Activated CD4-positive, alpha-beta T cell treated with anti-CD3 and anti-CD28 coated beads for 36 hours (primary cell): ENCODE results near the gene DNAH9. TPM values are rescaled to one million over a fixed set of nuclear protein-coding genes. Genes with fewer than 3 reads are reported as not detected.

Experiments
- ATAC-seq: fragments of 200-7000 bp; cut with Tn5 transposase; one replicate; pipeline ENCODE4 v1.10.0; 2021; ENCODE audit warnings: mild to moderate bottlenecking, moderate library complexity
- CTCF ChIA-PET: fragments of 350-600 bp; sonication (Branson Sonifier 250); formaldehyde crosslinking; loops from one replicate; lab custom pipeline; 2021; ENCODE audit warnings: antibody characterized with exemption; lab: Charles Lee
- POLR2A ChIA-PET: fragments of 350-600 bp; sonication (Branson Sonifier 250); formaldehyde crosslinking; loops from one replicate; lab custom pipeline; 2021; ENCODE audit warnings: antibody characterized with exemption, inconsistent platforms; lab: Charles Lee
- DNase-seq: peaks from one replicate; pipeline ENCODE4 v3.0.0-alpha.2; 2020
- H3K27ac Mint-ChIP-seq: one replicate; pipeline ENCODE4 v1.8.0; 2021; ENCODE audit warnings: mixed read lengths
- H3K27me3 Mint-ChIP-seq: one replicate; pipeline ENCODE4 v1.8.0; 2021; ENCODE audit warnings: mixed read lengths
- H3K36me3 Mint-ChIP-seq: one replicate; pipeline ENCODE4 v1.8.0; 2021; ENCODE audit warnings: low read depth, mixed read lengths
- H3K4me1 Mint-ChIP-seq: one replicate; pipeline ENCODE4 v1.8.0; 2021; ENCODE audit warnings: mixed read lengths
- H3K4me3 Mint-ChIP-seq: one replicate; pipeline ENCODE4 v1.8.0; 2021; ENCODE audit warnings: mild to moderate bottlenecking, moderate library complexity, mixed read lengths
- H3K9me3 Mint-ChIP-seq: one replicate; pipeline ENCODE4 v1.8.0; 2021; ENCODE audit warnings: low read depth, mixed read lengths
- intact Hi-C, 2 experiments: fragments of 100-400 bp; cut with DNase I in 1 of 2; cut with micrococcal nuclease in 1 of 2; formaldehyde crosslinking; loops; one replicate each; pipeline versions ENCODE4 v1.14.2 to v1.15.1; 2022 to 2024; cut with DNase I, micrococcal nuclease
- total RNA-seq, 2 experiments: library from RNA; stranded (reverse); gene quantifications; one replicate each; pipeline ENCODE4 v1.2.3, GENCODE V29; 2021

Gene DNAH9
- total RNA-seq, 2 experiments from 2014 or later, result not detected

DNA sequence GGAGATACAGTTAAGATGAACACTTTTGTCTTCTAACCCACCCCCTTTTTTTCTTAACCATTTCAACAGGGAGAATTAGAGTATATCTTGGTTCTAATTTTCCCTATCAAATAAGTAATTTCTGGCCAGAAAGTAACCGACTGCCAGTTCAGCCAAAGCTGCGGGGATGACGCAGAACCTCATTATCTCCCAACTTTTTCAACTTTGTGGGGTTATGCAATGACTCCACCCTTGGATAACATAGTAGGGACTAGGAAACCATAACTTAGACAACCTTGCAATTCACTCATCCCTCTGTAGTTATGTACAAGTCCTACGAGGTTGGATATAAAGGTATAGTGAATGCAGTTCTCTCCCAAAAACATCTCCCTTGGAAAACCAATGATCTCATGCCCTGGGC is 215.0 kb downstream of the DNAH9 start:
- H3K36me3 Mint-ChIP-seq, result no peaks in the 10 kb centered on the region
- no peak overlapping the region for H3K27ac Mint-ChIP-seq
- no peak for ATAC-seq
- no peaks in the 10 kb centered on the region for H3K9me3 Mint-ChIP-seq
- H3K27me3 Mint-ChIP-seq, result no peaks in the 10 kb centered on the region
- DNase-seq, result no peak
- CTCF ChIA-PET, result no interaction called here
- POLR2A ChIA-PET, result no interaction called here
- no peaks in the 10 kb centered on the region for H3K4me1 Mint-ChIP-seq
- intact Hi-C loops, result no loop called here
- no peak overlapping the region for H3K4me3 Mint-ChIP-seq

DNA sequence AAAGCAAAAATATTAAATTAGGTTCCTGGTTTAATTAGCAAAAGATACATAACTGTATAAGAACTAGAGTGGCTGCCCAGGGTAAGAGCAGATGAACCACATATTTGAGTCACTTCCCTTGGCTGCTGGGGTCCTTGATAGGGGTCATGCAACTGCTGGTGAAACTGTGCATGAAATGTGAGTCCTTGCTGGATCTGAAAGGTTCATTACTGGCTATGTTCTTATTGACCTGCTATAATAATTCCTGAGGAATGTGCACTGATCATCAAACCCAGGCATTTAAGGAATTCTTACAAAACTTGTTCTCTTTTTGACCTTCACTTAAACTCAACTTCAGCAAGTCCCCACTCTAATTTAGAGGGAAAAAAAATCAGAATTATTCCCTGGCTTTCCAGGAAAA is 215.6 kb downstream of the DNAH9 start:
- Mint-ChIP-seq H3K36me3 (no peaks in the 10 kb centered on the region), H3K9me3 (peaks cover under 1% of the 10 kb centered on the region), H3K27ac (no peak overlapping the region), H3K27me3 (no peaks in the 10 kb centered on the region), H3K4me1 (no peaks in the 10 kb centered on the region), H3K4me3 (no peak overlapping the region)
- ChIA-PET POLR2A (no interaction called here), CTCF (no interaction called here)
- ATAC-seq (no peak), DNase-seq (no peak)
- intact Hi-C loops, result no loop called here

DNA sequence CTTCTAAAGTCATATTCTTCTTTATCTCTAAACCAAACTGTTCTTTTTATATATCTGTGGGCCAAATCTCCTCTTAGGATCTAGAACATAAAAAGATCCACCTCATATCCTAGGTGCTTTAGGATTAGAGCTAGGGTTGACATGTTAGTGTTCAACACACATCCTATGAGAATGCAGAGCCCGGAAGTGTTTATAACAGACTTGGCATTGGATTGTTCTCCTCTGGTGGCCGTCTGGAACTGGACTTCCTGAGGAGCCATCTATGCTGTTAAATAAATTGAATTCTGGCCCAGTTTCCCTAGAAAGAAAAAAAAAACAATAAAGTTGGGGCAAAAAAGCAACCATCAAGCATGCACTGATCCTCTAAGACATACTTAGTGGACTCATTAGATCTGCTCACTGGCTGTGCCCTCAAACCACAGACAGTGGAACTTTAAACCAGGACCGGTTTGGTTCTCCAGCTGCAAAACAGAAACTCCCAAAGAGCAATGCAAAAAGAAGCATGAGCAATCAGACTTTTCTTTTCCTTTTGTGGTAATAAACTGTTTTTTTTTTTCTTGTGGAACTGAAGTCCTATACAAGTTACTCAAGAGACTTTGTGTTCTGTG is 216.5 kb downstream of the DNAH9 start:
- Mint-ChIP-seq H3K27me3 (no peaks in the 10 kb centered on the region), H3K4me1 (no peaks in the 10 kb centered on the region), H3K27ac (no peak overlapping the region), H3K36me3 (no peaks in the 10 kb centered on the region), H3K4me3 (no peak overlapping the region), H3K9me3 (peaks cover 2% of the 10 kb centered on the region)
- no peak for ATAC-seq
- ChIA-PET POLR2A (no interaction called here), CTCF (no interaction called here)
- intact Hi-C loops, result no loop called here
- no peak for DNase-seq

DNA sequence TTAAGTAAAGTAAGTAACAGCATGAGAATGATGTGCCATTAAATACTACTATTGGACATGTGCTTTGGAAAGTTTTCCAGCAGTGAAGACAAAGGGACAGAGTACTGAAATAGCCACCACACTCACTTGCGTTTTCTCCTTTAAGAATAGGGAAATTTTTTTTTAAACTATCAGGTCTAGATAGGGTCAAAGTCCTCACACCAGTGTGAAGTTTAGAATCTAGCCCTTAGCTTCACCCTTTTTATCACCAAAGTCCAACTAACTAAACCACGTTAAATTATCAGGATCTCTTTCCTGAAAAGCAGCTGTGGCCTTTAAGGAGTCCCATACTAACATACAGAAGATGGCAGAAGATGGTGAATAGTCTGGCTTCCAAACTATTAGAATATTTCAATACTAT is 218.1 kb downstream of the DNAH9 start:
- Mint-ChIP-seq H3K36me3 (no peaks in the 10 kb centered on the region), H3K27me3 (no peaks in the 10 kb centered on the region), H3K27ac (no peak overlapping the region), H3K9me3 (peaks cover 2% of the 10 kb centered on the region), H3K4me3 (no peak overlapping the region), H3K4me1 (no peaks in the 10 kb centered on the region)
- ChIA-PET POLR2A (no interaction called here), CTCF (no interaction called here)
- no peak for ATAC-seq
- intact Hi-C loops, result no loop called here
- no peak for DNase-seq

DNA sequence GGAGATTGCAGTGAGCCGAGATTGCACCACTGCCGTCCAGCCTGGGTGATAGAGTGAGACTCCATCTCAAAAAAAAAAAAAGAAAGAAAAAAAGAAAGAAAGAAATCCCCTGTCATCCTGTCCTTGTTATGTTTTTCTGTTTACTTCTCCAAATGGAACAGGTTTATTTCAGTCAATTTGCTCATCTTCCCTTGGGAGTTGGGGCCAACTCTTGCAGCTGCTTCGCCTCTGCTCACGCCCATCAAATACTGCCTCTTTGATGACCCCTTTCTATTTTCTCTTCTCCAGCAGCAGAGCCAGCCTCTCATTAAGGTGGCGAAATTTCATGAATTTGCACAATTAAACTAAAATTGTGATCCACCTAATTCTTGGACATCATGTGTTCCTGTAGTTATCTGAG is 225.6 kb downstream of the DNAH9 start:
- Mint-ChIP-seq H3K4me3 (no peak overlapping the region), H3K4me1 (no peaks in the 10 kb centered on the region), H3K27ac (no peak overlapping the region), H3K9me3 (peaks cover 5% of the 10 kb centered on the region), H3K36me3 (no peaks in the 10 kb centered on the region), H3K27me3 (no peaks in the 10 kb centered on the region)
- ChIA-PET CTCF (no interaction called here), POLR2A (no interaction called here)
- intact Hi-C loops, result loop anchor here in 1 of 2 experiments (10.0 kb wide), 1 partner anchor 59 kb away; no protein-coding TSS in a partner anchor
- ATAC-seq, result no peak
- no peak for DNase-seq

DNA sequence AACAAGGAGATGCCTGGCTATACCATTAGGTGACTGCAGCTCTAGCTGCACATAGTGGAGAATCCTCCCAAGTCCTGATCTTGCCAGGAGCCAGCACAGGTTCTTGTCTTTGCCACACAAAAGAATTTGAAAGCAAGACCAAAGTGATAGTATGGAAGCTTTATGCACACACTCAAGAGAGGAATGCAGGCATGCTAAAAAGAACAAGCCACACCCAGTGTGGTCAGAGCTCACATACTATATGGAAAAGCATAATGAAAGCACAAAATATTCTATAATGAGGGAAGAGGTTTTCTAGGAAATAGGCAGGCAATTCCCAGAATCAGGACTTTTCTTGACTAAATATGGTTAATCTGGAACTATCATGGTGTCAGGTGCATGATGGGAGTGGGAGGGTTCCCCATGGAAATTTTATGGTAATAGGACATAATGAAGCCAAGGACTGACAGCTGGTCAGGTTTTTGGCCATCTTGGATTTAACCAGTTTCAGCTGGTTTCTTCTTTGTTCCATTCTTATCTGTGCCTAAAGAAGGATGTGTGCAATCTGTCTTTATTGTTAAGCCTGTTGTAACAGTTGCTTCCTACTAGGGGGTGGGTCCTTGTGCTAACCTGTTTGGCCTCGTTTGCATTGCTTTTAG is 227.4 kb downstream of the DNAH9 start:
- H3K4me1 Mint-ChIP-seq, result no peaks in the 10 kb centered on the region
- no peak overlapping the region for H3K4me3 Mint-ChIP-seq
- no peak for ATAC-seq
- H3K9me3 Mint-ChIP-seq, result peaks cover 8% of the 10 kb centered on the region
- ChIA-PET POLR2A (no interaction called here), CTCF (interaction anchor here (0.5 kb wide), 1 partner anchor 54 kb away, joined by 3 read pairs; no protein-coding TSS in a partner anchor)
- H3K27ac Mint-ChIP-seq, result no peak overlapping the region
- intact Hi-C loops, result loop anchor here in 1 of 2 experiments (10.0 kb wide), 1 partner anchor 61 kb away; no protein-coding TSS in a partner anchor
- no peak for DNase-seq
- H3K27me3 Mint-ChIP-seq, result no peaks in the 10 kb centered on the region
- H3K36me3 Mint-ChIP-seq, result no peaks in the 10 kb centered on the region

DNA sequence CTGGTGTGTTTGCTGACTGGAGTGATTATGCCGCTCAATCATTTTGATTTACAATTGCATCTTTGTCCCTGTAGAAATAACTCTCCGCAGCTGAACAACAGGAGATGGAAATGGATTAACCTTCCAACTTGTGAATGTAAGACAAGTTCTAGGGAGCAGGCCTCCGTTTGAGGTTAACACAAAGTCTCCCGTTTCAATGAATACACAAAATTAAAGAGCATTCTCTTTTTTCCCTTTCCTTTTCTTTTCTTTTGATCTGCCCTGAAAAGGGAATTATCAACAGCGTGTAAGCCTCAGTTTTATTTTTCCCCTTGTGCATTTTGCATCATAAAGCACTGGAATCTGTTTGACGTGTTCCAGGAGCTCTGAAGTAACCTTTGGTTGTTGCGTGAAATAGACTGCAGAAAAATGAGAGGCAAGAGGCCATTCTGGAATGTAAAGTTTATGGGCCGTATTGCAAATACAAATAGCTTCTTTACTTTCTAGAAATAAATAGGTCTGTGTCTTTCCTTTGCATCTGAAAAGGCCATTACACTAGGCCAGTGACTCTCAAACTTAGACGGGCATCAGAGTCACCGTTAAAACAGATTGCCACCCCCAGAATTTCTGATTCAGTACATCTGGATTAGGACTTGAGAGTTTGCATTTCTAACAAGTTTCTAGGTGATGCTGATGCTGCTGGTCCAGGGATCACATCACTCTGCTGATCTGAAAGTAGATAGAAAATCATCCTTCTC is 234.3 kb downstream of the DNAH9 start:
- intact Hi-C loops, result no loop called here
- H3K36me3 Mint-ChIP-seq, result no peaks in the 10 kb centered on the region
- H3K27ac Mint-ChIP-seq, result no peak overlapping the region
- no peaks in the 10 kb centered on the region for H3K4me1 Mint-ChIP-seq
- no peak for DNase-seq
- ChIA-PET POLR2A (no interaction called here), CTCF (no interaction called here)
- ATAC-seq, result no peak
- H3K9me3 Mint-ChIP-seq, result peaks cover 6% of the 10 kb centered on the region
- no peaks in the 10 kb centered on the region for H3K27me3 Mint-ChIP-seq
- no peak overlapping the region for H3K4me3 Mint-ChIP-seq

DNA sequence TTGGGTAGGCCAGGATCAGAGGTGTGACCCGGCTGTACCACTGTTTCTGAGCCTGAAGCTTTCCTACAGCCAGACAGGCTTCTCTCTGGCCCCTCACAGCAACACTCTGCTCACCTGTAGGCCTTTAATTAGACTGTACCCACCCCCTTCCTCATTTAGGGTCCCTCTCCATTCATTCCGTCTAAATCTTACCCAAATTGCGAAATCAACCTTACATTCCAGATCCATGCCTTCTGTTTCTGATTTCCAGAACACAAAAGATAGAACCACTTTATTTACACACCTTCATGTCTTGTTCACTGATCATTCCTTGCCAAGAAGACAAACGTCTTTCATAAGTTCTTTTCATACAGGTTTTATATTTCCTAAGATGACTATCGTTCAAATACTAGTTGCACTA is 238.2 kb downstream of the DNAH9 start:
- Mint-ChIP-seq H3K9me3 (no peaks in the 10 kb centered on the region), H3K4me3 (no peak overlapping the region), H3K4me1 (no peaks in the 10 kb centered on the region), H3K27me3 (no peaks in the 10 kb centered on the region), H3K36me3 (no peaks in the 10 kb centered on the region), H3K27ac (no peak overlapping the region)
- intact Hi-C loops, result no loop called here
- POLR2A ChIA-PET, result no interaction called here
- CTCF ChIA-PET, result no interaction called here
- DNase-seq, result no peak
- ATAC-seq, result no peak

DNA sequence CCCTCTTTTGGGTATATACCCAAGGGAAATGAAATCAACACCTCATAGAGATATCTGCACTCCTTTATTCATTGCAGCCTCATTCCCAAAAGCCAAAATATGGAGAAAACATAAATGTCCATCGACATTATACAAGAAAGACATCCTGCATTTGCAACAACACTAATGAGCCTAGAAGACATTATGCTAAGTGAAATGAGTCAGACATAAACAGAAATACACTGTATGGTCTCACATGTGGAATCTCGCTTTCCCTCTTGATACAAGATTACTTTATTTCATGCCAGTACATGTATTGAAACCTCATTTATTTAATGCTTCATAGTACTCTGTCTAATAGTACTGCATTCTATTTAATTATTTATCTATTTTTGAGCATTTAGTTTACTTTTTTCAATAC is 241.8 kb downstream of the DNAH9 start:
- Mint-ChIP-seq H3K9me3 (no peaks in the 10 kb centered on the region), H3K27ac (no peak overlapping the region), H3K4me3 (no peak overlapping the region), H3K4me1 (no peaks in the 10 kb centered on the region), H3K27me3 (no peaks in the 10 kb centered on the region), H3K36me3 (no peaks in the 10 kb centered on the region)
- intact Hi-C loops, result no loop called here
- ATAC-seq (no peak), DNase-seq (no peak)
- ChIA-PET POLR2A (no interaction called here), CTCF (no interaction called here)

DNA sequence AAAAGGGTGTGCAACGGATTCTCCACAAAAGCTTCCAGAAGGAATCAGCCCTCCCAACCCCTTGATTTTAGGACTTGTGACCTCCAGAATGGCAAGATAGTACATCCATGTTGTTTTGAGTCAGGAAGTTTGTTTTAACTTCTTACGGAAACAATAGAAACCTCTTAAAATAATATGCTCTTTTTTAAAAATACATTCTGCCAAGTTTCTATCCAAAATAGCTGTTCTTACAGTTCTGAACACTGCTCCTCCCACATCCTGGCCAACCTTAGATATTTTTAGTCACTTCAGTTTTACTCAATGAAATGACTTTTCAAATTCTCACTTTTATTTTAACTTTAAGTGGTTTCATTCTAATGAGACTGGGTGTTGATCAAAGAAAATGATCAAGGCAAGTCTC is 242.6 kb downstream of the DNAH9 start:
- H3K9me3 Mint-ChIP-seq, result no peaks in the 10 kb centered on the region
- H3K27me3 Mint-ChIP-seq, result no peaks in the 10 kb centered on the region
- DNase-seq, result no peak
- intact Hi-C loops, result no loop called here
- CTCF ChIA-PET, result no interaction called here
- ATAC-seq, result no peak
- H3K36me3 Mint-ChIP-seq, result no peaks in the 10 kb centered on the region
- no peak overlapping the region for H3K27ac Mint-ChIP-seq
- no peak overlapping the region for H3K4me3 Mint-ChIP-seq
- no peaks in the 10 kb centered on the region for H3K4me1 Mint-ChIP-seq
- POLR2A ChIA-PET, result no interaction called here

DNA sequence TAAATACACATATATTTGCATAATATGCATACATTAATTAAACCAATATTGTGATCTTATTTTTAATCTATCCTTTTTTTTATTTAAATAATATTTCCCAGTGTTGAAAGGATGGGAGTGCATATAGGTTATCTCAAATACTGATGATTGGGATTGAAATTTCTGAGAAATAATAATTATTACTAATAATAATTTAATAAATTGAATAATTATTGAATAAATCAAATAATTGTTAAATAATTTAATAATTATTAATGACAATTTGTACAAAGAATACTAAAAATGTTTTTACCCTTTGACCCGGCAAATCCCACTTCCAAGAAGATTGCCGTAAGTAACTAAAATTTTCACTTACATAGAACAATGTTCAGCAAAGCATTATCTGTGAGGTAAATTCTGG is 250.1 kb downstream of the DNAH9 start:
- H3K4me3 Mint-ChIP-seq, result no peak overlapping the region
- H3K9me3 Mint-ChIP-seq, result peaks cover 12% of the 10 kb centered on the region
- ChIA-PET POLR2A (no interaction called here), CTCF (no interaction called here)
- no peak for ATAC-seq
- H3K4me1 Mint-ChIP-seq, result no peaks in the 10 kb centered on the region
- intact Hi-C loops, result no loop called here
- H3K27me3 Mint-ChIP-seq, result peaks cover 8% of the 10 kb centered on the region
- no peak for DNase-seq
- no peak overlapping the region for H3K27ac Mint-ChIP-seq
- no peaks in the 10 kb centered on the region for H3K36me3 Mint-ChIP-seq

DNA sequence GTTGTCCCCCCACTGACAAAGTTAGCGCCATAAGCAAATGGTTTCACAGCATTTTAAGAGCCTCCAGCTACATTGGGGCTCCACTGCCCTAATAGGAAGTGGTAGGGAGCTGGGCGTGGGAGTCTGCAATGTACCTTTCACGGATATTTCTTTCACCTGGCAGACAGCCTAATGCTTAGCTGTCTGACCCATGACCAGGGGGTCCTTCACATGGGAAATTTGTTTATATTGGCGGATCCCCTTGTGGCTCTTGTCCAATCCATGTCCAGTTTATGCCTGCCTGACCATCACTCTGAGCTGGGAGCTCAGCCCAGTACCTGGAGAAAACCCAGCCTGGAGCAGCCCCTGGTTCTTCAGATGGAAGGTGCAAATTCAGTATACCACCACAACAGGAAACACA is 254.0 kb downstream of the DNAH9 start:
- POLR2A ChIA-PET, result no interaction called here
- H3K36me3 Mint-ChIP-seq, result no peaks in the 10 kb centered on the region
- CTCF ChIA-PET, result interaction anchor here (0.5 kb wide), 1 partner anchor 68 kb away, joined by 3 read pairs; no protein-coding TSS in a partner anchor
- no peak overlapping the region for H3K4me3 Mint-ChIP-seq
- H3K27ac Mint-ChIP-seq, result no peak overlapping the region
- no peaks in the 10 kb centered on the region for H3K4me1 Mint-ChIP-seq
- DNase-seq (no peak), ATAC-seq (no peak)
- intact Hi-C loops, result no loop called here
- peaks cover 8% of the 10 kb centered on the region for H3K27me3 Mint-ChIP-seq
- H3K9me3 Mint-ChIP-seq, result peaks cover 12% of the 10 kb centered on the region
